ENCODE results near the gene PGM1.
"Not testable (repeated sequence)": the region's sequence is repeated elsewhere in the genome, so short reads cannot be mapped to it uniquely, and the experiment has no call there.

The PGM1 gene

GRCh38 chr1:63593303-63593885, at the start of gene PGM1:
Gene PGM1 (plus strand): TSS chr1:63593411. CDS start chr1:63593489, 78 bp downstream.
- peak; percentile 38 to 67 (median 54) for DNase-seq (ENCODE audit: low read depth in 4 of 4, low spot score in 1 of 4)

GRCh38 chr1:63545780-63546179, 47.4 kb upstream of the PGM1 start:
- no peak for DNase-seq (ENCODE audit: low read depth in 4 of 4, low spot score in 1 of 4)

- no peak for DNase-seq (ENCODE audit: low read depth in 4 of 4, low spot score in 1 of 4)
Observed at GRCh38 chr1:63547621-63548294, 45.5 kb upstream of the PGM1 start.

- DNase-seq (ENCODE audit: low read depth in 4 of 4, low spot score in 1 of 4) = no peak
Observed at GRCh38 chr1:63548303-63548702, 44.9 kb upstream of the PGM1 start.

- no peak for DNase-seq (ENCODE audit: low read depth in 4 of 4, low spot score in 1 of 4)
Observed at GRCh38 chr1:63548877-63549276, 44.3 kb upstream of the PGM1 start.

GRCh38 chr1:63555480-63555879, 37.7 kb upstream of the PGM1 start:
- no peak for DNase-seq (ENCODE audit: low read depth in 4 of 4, low spot score in 1 of 4)

- no peak for DNase-seq (ENCODE audit: low read depth in 4 of 4, low spot score in 1 of 4)
Observed at GRCh38 chr1:63557365-63557987, 35.7 kb upstream of the PGM1 start.

- no peak for DNase-seq (ENCODE audit: low read depth in 4 of 4, low spot score in 1 of 4)
Observed at GRCh38 chr1:63559357-63559756, 33.9 kb upstream of the PGM1 start.

- DNase-seq (ENCODE audit: low read depth in 4 of 4, low spot score in 1 of 4) = no peak
Observed at GRCh38 chr1:63563745-63564144, 29.5 kb upstream of the PGM1 start.

GRCh38 chr1:63569068-63569467, 24.1 kb upstream of the PGM1 start:
- no peak for DNase-seq (ENCODE audit: low read depth in 4 of 4, low spot score in 1 of 4)

- DNase-seq (ENCODE audit: low read depth in 4 of 4, low spot score in 1 of 4) = no peak
Observed at GRCh38 chr1:63569640-63570316, 23.4 kb upstream of the PGM1 start.

- not testable (repeated sequence) for DNase-seq (ENCODE audit: low read depth in 4 of 4, low spot score in 1 of 4)
Observed at GRCh38 chr1:63572686-63573085, 20.5 kb upstream of the PGM1 start.

GRCh38 chr1:63574203-63574796, 18.9 kb upstream of the PGM1 start:
- DNase-seq (ENCODE audit: low read depth in 4 of 4, low spot score in 1 of 4) = not testable (repeated sequence)

- no peak for DNase-seq (ENCODE audit: low read depth in 4 of 4, low spot score in 1 of 4)
Observed at GRCh38 chr1:63575340-63575826, 17.8 kb upstream of the PGM1 start.

- not testable (repeated sequence) for DNase-seq (ENCODE audit: low read depth in 4 of 4, low spot score in 1 of 4)
Observed at GRCh38 chr1:63586326-63586725, 6.9 kb upstream of the PGM1 start.

- no peak for DNase-seq (ENCODE audit: low read depth in 4 of 4, low spot score in 1 of 4)
Observed at GRCh38 chr1:63590166-63590560, 3.0 kb upstream of the PGM1 start.

- DNase-seq (ENCODE audit: low read depth in 4 of 4, low spot score in 1 of 4) = no peak
Observed at GRCh38 chr1:63592536-63593302, 492 bp upstream of the PGM1 start.

- peak; percentile 42 to 70 (median 52) for DNase-seq (ENCODE audit: low read depth in 4 of 4, low spot score in 1 of 4)
Observed at GRCh38 chr1:63593886-63594605, 835 bp downstream of the PGM1 start.

GRCh38 chr1:63595435-63595834, 2.2 kb downstream of the PGM1 start:
- DNase-seq (ENCODE audit: low read depth in 4 of 4, low spot score in 1 of 4) = no peak

- no peak for DNase-seq (ENCODE audit: low read depth in 4 of 4, low spot score in 1 of 4)
Observed at GRCh38 chr1:63599799-63600198, 6.6 kb downstream of the PGM1 start.

Data from stimulated activated CD4-positive, alpha-beta T cell treated with anti-CD3 and anti-CD28 coated beads, Interleukin-1b, Interleukin-23, amount 100 ng/mL, for 24 hours (primary cell).